ENCODE data around the gene COMMD2.

COMMD2 gene

DNA sequence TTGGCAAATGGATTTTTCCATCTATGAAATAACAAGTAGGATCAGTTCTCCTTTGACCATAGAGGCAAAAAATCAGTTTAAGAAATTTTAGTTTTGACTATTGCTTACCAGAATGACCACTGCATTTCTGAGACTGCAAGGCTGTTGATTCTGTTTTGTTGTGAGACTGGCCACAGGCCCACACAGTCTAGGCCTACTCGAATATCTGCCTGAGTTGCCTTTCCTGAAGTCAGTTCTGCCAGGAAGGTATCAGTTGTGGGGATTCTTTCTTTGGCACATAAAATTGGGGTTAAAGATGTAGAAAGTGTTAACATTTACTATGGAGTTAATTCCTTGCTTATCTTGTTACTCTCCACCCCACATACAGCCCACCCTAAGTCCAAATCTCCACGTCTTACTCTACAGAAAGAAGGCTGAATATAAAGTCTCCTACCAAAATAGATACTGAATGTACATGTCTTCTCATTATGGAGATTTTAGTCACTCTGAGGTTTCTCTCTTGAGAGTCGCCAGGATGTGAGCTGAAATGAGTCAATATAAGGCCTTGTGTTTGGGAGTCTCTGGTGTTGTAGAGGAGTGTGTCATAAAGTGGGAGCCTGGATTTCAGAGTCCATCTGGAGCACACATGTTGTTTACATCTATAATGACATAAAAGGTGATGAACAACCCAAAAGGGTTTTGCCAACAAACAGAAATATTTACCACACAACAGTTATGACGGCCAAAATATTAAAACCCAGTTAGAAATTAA lies 49.4 kb downstream of the COMMD2 start:
- no peak for DNase-seq

DNA sequence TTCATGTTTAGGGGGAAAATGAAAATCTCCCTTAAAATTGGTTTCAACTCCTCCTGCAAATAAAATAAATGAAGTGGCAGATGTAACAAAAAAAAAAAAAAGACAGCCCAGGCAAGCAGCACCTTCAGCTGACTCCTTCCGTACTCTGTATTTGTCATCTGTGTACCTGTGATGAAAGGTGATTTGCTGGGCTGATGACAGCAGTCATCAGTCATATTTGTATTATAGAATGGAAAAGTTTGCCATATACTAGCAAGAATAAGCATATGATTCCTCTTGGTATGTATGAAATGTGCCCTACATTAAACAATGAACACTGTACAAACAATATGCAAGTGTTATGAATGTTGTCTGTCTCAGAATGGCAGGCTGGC lies 50.3 kb downstream of the COMMD2 start:
- DNase-seq: no peak

DNA sequence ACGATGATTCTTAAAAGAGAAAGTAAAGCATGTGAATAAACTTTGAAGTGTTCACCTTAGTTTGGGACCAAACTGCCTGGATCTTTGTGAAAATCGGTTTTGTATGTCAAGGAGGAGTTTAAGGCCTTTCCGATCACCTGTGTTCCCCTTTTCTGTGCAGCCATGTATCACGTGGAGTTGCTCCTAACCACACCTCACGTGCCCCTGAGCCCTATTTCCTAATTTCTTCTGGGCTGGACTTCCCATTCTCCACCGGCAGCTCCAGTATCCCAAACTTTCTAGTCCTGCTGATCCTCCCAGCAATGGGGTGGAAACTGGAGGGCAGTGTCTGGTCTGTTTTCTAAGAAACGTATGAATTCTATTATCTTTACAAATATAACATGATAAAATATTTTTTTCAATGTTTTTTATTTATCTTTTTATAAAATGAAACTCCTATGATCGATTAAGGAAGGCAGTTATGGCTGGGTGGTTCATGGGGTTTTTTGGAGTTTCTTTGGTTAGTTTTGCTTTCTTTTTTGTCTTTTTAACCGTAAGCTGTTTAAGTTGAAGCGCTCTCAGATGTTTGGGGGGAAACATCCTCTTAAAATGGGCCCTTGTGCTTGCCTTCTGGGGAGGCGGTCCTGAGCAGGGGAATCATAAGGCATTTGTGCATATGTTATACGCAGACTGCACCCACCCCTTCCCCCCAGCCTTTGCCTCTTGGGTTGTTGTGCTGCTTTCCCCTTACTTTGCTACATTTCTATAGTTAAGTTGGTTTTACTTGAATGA lies 50.9 kb downstream of the COMMD2 start:
- DNase-seq: no peak
